GM18508 (cell line): ENCODE results near the gene CNMD.
"Not testable (repeated sequence)": the region's sequence is repeated elsewhere in the genome, so short reads cannot be mapped to it uniquely, and the experiment has no call there.

Source experiments
- ATAC-seq: cut with Tn5 transposase; IDR thresholded peaks from one replicate; pipeline ENCODE4 v1.9.1; 2021; ENCODE audit warnings: moderate number of reproducible peaks; ENCODE audit not compliant: insufficient read depth, unreplicated experiment

Gene CNMD

DNA sequence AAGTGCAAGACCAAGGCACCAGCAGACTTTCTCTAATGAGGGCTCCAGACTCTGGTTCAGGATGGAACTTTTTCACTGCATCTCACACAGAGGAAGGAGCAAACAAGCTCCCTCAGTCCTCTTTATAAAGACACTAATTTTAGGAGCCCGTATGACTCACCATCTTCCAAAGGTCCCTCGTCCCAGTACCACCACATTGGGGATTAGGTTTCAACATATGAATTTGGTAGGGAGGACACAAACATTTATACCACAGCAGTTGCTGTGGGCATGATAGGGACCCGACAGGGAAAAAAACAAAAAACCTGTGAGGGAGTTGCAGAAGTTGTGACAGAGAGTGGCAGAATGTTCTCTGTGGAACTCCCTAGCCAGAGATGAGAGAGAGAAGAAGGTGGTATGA, 6.5 kb upstream of the CNMD start:
- ATAC-seq: no peak

GRCh38 chr13:52744842-52745375, 5.3 kb upstream of the CNMD start:
- no peak for ATAC-seq

GRCh38 chr13:52743988-52744387, 4.4 kb upstream of the CNMD start:
- no peak for ATAC-seq

DNA sequence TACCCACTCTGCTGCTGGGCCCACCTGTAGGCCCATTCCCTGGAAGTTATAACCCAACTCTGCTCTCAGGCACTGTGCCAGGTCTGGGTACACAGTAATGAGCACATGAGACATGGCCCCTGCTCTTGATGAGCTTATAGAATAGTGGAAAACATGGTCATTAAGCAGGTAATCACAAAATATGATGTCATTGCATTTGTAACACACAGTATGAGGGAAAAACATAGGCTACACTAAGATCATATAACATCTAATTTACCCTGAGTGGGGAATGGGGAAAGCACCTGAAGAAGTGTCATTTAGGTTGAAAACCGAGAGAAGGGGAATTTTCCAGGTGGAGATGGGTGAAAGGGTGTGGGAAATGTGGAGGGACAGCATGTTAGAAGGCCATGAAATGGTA, 3.9 kb upstream of the CNMD start:
- no peak for ATAC-seq

DNA sequence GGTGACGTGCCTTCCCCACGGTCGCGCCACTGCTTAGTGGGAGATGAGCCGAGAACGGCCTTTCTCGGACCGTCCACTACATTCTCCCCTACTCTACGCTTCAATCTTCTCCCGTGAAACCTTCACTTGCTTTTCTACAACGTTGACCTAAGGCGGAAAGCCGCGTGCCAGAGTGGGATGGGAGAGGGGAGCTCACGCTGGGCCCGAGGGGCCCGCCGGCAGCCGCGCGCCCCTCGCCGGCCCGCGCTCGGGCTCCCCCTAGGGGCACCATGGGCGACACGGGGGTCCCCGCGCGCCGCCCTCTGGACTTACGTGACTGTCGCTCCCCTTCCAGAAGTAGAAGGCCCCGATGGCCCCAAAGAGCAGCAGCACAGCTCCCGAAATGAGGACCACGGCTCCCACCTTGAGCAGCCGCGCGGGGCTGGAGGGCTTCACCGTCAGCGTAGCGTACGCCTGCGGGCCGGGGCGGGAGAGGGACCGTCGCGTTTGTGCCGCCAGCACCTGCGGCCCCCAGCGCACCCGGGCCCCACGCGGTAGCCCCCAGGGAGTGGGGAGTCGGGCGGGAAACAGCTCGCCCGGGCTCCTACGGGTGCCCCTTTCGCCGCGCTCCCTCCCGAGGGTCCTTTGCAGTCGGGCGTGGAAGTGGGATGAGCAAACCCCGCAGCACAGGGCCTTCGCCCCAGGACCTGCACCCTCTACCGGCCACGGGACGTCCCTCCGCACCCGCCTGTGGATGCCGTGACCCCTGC, 727 bp downstream of the CNMD start:
- no peak for ATAC-seq

GRCh38 chr13:52737965-52738364, 1.7 kb downstream of the CNMD start:
- no peak for ATAC-seq

DNA sequence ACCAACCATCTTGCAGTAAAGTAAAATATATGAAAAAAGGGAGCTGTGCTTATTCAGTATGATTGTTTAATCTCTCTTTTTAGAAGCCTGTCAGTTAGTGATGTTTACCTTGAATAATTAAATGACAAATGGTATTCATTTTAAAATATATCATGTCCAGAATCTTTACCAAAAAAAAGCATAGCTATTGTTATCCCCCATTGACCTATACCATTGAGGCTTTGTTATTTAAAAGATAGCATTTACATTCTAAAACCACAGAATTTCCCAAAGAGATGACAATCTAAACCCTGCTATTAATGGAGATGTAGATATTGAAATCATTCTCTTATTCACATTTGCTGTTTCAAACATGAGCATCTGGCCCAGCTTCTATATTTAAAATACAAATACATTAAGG, 2.2 kb downstream of the CNMD start:
- no peak for ATAC-seq

GRCh38 chr13:52736891-52737290, 2.7 kb downstream of the CNMD start:
- ATAC-seq: no peak

DNA sequence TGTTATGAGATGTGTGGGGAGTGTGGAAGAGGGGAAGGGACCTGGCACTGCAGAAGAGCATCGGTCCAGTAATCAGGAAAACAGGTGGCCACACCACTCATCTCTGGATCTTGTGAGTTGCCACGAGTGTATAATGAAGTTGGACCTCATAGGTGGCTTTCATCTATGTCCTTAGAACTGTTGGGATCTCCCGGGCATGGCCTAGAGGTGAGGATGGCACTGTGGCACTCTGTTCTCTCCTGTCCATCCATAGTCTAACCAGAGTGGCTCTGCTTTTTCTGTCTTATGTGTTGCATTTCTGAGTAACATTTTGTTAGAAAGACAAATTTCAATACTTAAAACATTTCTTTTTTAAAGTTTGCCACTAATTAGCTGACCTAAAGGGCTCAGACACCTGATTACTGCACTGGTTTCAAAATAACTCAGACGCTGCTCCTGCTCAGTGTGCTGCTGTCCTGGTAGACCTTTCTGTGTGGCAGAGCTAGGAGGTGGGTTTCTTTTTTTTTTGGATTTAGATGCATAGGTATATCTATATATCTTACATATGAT, 5.5 kb downstream of the CNMD start:
- no peak for ATAC-seq

DNA sequence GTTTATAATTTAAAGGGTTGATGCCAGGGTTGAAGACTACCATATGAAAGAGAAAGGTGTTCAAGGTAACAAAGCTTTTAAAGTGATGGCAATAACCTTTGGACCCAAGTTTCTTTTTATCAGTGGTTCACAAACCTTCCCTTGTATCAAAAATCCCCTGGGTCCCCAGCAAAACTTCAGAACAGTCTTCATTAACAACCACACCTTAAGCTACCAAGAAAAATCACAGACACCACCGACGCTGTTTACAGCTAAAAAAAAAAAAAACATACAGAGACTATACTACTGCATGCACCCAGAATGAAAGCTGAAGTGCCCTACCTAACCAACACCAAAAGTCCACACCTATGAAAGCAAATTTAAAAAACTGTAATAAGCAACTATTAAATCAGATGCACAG, 13.4 kb downstream of the CNMD start:
- ATAC-seq: no peak

GRCh38 chr13:52725302-52725701, 14.3 kb downstream of the CNMD start:
- no peak for ATAC-seq

GRCh38 chr13:52723181-52723580, 16.4 kb downstream of the CNMD start:
- no peak for ATAC-seq

GRCh38 chr13:52721356-52721755, 18.3 kb downstream of the CNMD start:
- ATAC-seq: not testable (repeated sequence)

DNA sequence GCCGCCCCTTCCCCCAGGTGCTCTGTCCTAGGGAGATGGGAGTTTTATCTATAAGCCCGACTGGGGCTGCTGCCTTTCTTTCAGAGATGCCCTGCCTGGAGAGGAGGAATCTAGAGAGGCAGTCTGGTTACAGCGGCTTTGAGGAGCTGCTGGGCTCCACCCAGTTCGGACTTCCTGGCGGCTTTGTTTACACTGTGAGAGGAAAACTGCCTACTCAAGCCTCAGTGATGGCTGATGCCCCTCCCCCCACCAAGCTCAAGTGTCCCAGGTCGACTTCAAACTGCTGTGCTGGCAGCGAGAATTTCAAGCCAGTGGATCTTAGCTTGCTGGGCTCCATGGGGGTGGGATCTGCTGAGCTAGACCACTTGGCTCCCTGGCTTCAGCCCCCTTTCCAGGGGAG, 18.7 kb downstream of the CNMD start:
- not testable (repeated sequence) for ATAC-seq

DNA sequence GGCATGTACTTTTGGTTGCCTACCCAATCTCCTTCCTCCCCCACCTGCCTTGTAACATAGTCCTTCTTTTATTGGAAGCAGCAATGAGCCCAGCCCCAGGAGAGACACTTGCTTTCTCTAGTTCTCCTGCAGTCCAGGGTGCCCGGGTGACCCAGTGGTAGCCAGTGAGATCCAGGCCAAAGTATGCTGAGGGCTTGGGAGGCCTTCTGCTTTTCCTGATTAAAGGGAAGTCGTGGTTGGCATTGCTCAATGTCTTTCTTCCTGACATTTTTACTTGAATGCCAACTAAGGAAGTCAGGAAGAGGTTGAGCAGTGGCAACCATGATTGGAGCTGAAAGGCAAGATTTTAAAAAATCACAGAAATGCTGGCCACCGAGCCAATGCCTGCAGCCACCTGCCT, 25.7 kb downstream of the CNMD start:
- ATAC-seq: no peak

- ATAC-seq: no peak
These were observed 27.2 kb downstream of the CNMD start for GRCh38 chr13:52712385-52712784.

GRCh38 chr13:52711286-52711685, 28.3 kb downstream of the CNMD start:
- no peak for ATAC-seq

GRCh38 chr13:52708266-52708665, 31.4 kb downstream of the CNMD start:
- not testable (repeated sequence) for ATAC-seq

GRCh38 chr13:52707375-52707774, 32.2 kb downstream of the CNMD start:
- no peak for ATAC-seq

DNA sequence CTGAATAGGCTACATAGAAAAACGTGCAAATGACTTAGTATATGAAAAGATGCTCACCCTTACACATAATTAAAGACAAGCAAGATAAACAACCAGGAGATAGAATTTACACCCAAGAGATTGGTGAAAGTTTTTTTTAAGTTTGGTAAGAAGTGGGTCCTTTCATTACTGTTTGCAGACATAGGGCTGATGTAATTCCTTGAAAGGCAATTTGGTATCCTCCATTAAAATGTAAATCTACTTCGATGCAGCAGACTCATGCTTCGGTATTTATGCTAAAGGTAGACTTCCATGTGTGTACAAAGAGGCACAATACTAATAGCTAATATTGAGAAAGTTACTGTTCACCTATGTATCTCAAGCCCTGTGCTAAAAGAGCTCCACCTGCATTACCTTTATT, 33.5 kb downstream of the CNMD start:
- no peak for ATAC-seq

GRCh38 chr13:52703482-52703881, 36.1 kb downstream of the CNMD start:
- no peak for ATAC-seq
